ENCODE data around the gene COG2. TPM values are rescaled to one million over a fixed set of nuclear protein-coding genes. Genes with fewer than 3 reads are reported as not detected.

COG2 gene
- total and polyA plus RNA-seq, 2 of the 13 experiments (the other 11 are each of a cell fraction or from before 2014, with no cell fraction given), result 16.8 to 36.3 TPM

DNA sequence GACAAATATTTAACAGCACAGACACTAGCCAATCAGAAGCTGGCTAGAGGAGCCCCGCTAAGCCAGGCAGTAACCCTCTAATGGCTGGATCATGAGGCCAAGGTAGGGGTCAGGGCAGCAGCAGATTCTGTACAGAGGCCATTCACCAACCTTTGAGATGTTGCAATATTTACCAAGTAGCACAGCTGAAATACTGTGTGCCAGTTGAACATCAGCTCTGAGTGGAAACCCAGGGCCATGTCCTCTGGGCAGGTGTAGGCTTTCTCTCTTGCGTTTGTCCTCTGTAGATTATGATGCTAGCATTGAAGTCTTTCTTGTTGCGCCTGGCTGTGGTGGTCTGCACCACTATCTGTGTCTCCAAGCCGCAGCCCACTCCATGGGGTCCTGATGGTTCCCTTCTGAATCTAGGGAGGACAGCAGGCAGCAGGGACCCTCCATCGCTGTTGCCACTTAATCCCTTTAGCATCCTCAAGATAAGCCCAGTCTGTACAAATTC is 2.5 kb upstream of the COG2 start (continued):
- TF ChIP-seq ZBTB10 (CRISPR knock-in tag; IDR thresholded peaks at IDR 0.05; ENCODE audit: borderline replicate concordance) (no peak; the same call in 1 of the 2 replicates), ZNF335 (CRISPR knock-in tag; IDR thresholded peaks at IDR 0.05) (no peak; the same call in 1 of the 2 replicates), ZNF543 (CRISPR knock-in tag; IDR thresholded peaks at IDR 0.05) (no peak), ISX (CRISPR knock-in tag; conservative IDR thresholded peaks at IDR 0.05) (no peak), ZNF317 (CRISPR knock-in tag; IDR thresholded peaks at IDR 0.05) (peak; percentile 95), SAFB2 (CRISPR knock-in tag; IDR thresholded peaks at IDR 0.05; ENCODE audit: borderline replicate concordance, low read depth) (no peak), ZNF598 (CRISPR knock-in tag; IDR thresholded peaks at IDR 0.05; ENCODE audit: borderline replicate concordance) (no peak), ZNF276 (CRISPR knock-in tag; IDR thresholded peaks at IDR 0.05; ENCODE audit: low read depth) (0 out of 2 replicates have a peak, but pooled peaks have one; percentile 65), MNT (IDR thresholded peaks at IDR 0.05) (no peak), ZNF589 (CRISPR knock-in tag; conservative IDR thresholded peaks at IDR 0.05) (no peak), ZNF800 (CRISPR knock-in tag; IDR thresholded peaks at IDR 0.05) (no peak), GFI1 (CRISPR knock-in tag; IDR thresholded peaks at IDR 0.05; ENCODE audit: borderline replicate concordance) (peak; percentile 82), FLYWCH1 (CRISPR knock-in tag; IDR thresholded peaks at IDR 0.05) (no peak), HOXA5 (CRISPR knock-in tag; IDR thresholded peaks at IDR 0.05) (0 out of 2 replicates have a peak, but pooled peaks have one; percentile 5), POGK (CRISPR knock-in tag; conservative IDR thresholded peaks at IDR 0.05) (peak; percentile 39; the same call in 1 of the 2 replicates), CEBPG (CRISPR knock-in tag; IDR thresholded peaks at IDR 0.05) (peak; percentile 99)
- TF ChIP-seq, protein P1, sequence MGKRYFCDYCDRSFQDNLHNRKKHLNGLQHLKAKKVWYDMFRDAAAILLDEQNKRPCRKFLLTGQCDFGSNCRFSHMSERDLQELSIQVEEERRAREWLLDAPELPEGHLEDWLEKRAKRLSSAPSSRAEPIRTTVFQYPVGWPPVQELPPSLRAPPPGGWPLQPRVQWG (CRISPR knock-in tag; IDR thresholded peaks at IDR 0.05; ENCODE audit: borderline replicate concordance, low read depth), result no peak
- TF ChIP-seq, protein P2, sequence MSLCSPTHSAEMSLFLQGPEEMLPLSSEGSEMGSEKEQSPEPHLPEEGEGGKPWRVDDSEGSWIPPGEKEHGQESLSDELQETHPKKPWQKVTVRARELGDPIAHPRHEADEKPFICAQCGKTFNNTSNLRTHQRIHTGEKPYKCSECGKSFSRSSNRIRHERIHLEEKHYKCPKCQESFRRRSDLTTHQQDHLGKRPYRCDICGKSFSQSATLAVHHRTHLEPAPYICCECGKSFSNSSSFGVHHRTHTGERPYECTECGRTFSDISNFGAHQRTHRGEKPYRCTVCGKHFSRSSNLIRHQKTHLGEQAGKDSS (CRISPR knock-in tag; IDR thresholded peaks at IDR 0.05; ENCODE audit: borderline replicate concordance, low read depth), result 0 out of 2 replicates have a peak, but pooled peaks have one; percentile 22
